HG03460 (cell line): ENCODE data around the gene ZNF341.

Experiments
- ATAC-seq: cut with Tn5 transposase; IDR thresholded peaks from one replicate; pipeline ENCODE4 v1.9.1; 2021; ENCODE audit not compliant: unreplicated experiment

ZNF341 gene

DNA sequence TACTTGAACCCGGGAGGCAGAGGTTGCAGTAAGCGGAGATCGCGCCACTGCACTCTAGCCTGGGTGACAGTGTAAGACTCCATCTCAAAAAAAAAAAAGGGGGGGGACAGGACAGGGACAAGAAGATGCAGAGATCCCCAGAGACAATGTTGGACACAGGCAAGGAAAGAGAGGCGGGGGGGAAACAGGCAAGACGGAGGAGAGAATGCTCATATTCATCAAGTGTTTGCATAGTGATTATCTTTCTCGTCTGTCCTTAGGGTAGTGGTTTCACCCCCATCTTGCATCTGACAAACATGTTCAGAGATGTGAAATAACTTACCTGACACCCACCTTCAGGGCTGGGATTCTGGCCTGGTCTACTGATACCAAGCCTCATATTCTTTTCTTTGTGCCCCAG is 108.4 kb downstream of the ZNF341 start:
- ATAC-seq = no peak

GRCh38 chr20:33840759-33841435 is 109.1 kb downstream of the ZNF341 start:
- no peak for ATAC-seq

GRCh38 chr20:33841436-33841799 is 109.6 kb downstream of the ZNF341 start:
- no peak for ATAC-seq
